ENCODE results near the gene LRFN5. TPM values are rescaled to one million over a fixed set of nuclear protein-coding genes. Genes with fewer than 3 reads are reported as not detected.

LRFN5 gene
- total RNA-seq, 4 donors from 2014 or later: 0.19 to 2.3 (median 0.81) TPM

GRCh38 chr14:41666301-41666700 lies 59.6 kb downstream of the LRFN5 start:
- TF ChIP-seq CTCF (IDR thresholded peaks at IDR 0.05; ENCODE audit: low read depth): no peak

- no peak for TF ChIP-seq CTCF (IDR thresholded peaks at IDR 0.05; ENCODE audit: low read depth)
Observed at GRCh38 chr14:41668356-41668755, 61.7 kb downstream of the LRFN5 start.

GRCh38 chr14:41699486-41699885 lies 92.8 kb downstream of the LRFN5 start:
- no peak for TF ChIP-seq CTCF (IDR thresholded peaks at IDR 0.05; ENCODE audit: low read depth)

- no peak for TF ChIP-seq CTCF (IDR thresholded peaks at IDR 0.05; ENCODE audit: low read depth)
Observed at GRCh38 chr14:41718477-41719166, 111.9 kb downstream of the LRFN5 start.

GRCh38 chr14:41739203-41739602 lies 132.5 kb downstream of the LRFN5 start:
- no peak for TF ChIP-seq CTCF (IDR thresholded peaks at IDR 0.05; ENCODE audit: low read depth)

- no peak for TF ChIP-seq CTCF (IDR thresholded peaks at IDR 0.05; ENCODE audit: low read depth)
Observed at GRCh38 chr14:41743140-41743539, 136.5 kb downstream of the LRFN5 start.

- TF ChIP-seq CTCF (IDR thresholded peaks at IDR 0.05; ENCODE audit: low read depth): no peak
Observed at GRCh38 chr14:41749429-41749828, 142.8 kb downstream of the LRFN5 start.

All from subcutaneous adipose tissue (tissue), 4 donors.